ENCODE results near the gene PSMD6. TPM values are rescaled to one million over a fixed set of nuclear protein-coding genes. Genes with fewer than 3 reads are reported as not detected.

Gene PSMD6
- total RNA-seq, 1 donor from 2014 or later = 88.7 TPM

DNA sequence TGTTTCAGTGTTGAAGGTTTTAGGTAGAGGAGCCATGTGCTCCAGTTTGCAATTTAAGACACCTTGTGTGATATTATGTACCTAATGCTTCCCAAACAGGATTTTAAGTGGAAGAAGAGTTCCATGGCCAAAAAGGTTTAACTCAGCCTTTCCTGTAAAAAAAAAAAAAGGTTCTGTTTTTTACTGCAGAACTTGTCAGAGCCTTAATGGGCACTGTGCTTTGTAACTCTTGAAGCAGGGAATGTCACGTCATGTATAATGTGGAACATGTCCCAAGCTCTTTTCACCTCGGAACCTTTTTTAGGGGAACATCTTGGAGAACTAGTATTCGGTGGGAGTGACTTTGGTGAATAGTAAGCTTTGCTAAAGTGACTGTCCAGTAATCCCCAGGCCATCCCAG is 31.6 kb downstream of the PSMD6 start:
- Histone ChIP-seq H3K27me3 (ENCODE audit: insufficient read depth, low read length) (no peaks in the 10 kb centered on the region), H3K4me1 (ENCODE audit: insufficient read depth, low read length) (no peaks in the 10 kb centered on the region), H3K9me3 (ENCODE audit: insufficient read depth, low read depth, low read length) (no peaks in the 10 kb centered on the region), H3K4me3 (ENCODE audit: insufficient read depth, low read depth, low read length) (no peak overlapping the region), H3K79me2 (ENCODE audit: insufficient read depth, low read length) (no peaks in the 10 kb centered on the region), H2AFZ (ENCODE audit: low read depth, low read length) (no peak overlapping the region), H3K9ac (ENCODE audit: low read length) (no peak overlapping the region), H3K4me2 (ENCODE audit: low read length) (no peak overlapping the region), H3K36me3 (ENCODE audit: insufficient read depth, low read length) (peaks cover 49% of the 10 kb centered on the region), H3K27ac (ENCODE audit: low read depth, low read length) (no peak overlapping the region), H4K20me1 (ENCODE audit: insufficient read depth, low read length) (peaks cover 26% of the 10 kb centered on the region)
- no peak for TF ChIP-seq EZH2 (IDR thresholded peaks at IDR 0.05; ENCODE audit: insufficient read depth, low read length)
- TF ChIP-seq, protein P1, sequence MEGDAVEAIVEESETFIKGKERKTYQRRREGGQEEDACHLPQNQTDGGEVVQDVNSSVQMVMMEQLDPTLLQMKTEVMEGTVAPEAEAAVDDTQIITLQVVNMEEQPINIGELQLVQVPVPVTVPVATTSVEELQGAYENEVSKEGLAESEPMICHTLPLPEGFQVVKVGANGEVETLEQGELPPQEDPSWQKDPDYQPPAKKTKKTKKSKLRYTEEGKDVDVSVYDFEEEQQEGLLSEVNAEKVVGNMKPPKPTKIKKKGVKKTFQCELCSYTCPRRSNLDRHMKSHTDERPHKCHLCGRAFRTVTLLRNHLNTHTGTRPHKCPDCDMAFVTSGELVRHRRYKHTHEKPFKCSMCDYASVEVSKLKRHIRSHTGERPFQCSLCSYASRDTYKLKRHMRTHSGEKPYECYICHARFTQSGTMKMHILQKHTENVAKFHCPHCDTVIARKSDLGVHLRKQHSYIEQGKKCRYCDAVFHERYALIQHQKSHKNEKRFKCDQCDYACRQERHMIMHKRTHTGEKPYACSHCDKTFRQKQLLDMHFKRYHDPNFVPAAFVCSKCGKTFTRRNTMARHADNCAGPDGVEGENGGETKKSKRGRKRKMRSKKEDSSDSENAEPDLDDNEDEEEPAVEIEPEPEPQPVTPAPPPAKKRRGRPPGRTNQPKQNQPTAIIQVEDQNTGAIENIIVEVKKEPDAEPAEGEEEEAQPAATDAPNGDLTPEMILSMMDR (IDR thresholded peaks at IDR 0.05; ENCODE audit: insufficient read depth, low read depth, low read length) = no peak
- peaks cover 4% of the 10 kb centered on the region for H3K4me1 Mint-ChIP-seq (ENCODE audit: low read depth, unreplicated experiment)
- DNase-seq (ENCODE audit: low read depth) (no peak), FAIRE-seq (no peak)
- peaks cover 44% of the 10 kb centered on the region for H3K36me3 Mint-ChIP-seq (ENCODE audit: low read depth, unreplicated experiment)
- no peaks in the 10 kb centered on the region for H3K27me3 Mint-ChIP-seq (ENCODE audit: low read depth, unreplicated experiment)
- no peak overlapping the region for H3K27ac Mint-ChIP-seq (ENCODE audit: unreplicated experiment)
- H3K4me3 Mint-ChIP-seq (ENCODE audit: unreplicated experiment) = no peak overlapping the region
- H3K9me3 Mint-ChIP-seq (ENCODE audit: unreplicated experiment) = no peaks in the 10 kb centered on the region

DNA sequence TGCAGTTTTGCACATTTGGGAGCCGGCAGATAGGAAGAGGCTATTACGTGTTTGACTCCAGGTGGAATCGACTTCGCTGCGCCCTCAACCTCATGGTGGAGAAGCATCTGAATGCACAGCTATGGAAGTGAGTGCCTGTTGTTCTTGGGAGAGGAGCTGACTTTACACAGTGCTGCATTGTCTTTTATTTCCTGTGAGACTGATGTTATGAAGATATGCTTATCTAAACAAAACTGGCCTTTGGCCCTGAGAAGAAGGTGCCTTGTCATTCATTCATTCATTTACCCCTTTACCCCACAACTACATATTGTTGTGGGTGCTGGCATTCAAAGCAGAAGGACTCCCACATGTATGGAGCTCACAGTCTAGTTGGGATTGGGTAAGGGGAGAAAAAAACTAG is 32.6 kb downstream of the PSMD6 start:
- Mint-ChIP-seq H3K36me3 (ENCODE audit: low read depth, unreplicated experiment) (peaks cover 36% of the 10 kb centered on the region), H3K9me3 (ENCODE audit: unreplicated experiment) (no peaks in the 10 kb centered on the region), H3K27ac (ENCODE audit: unreplicated experiment) (no peak overlapping the region), H3K4me3 (ENCODE audit: unreplicated experiment) (no peak overlapping the region), H3K27me3 (ENCODE audit: low read depth, unreplicated experiment) (no peaks in the 10 kb centered on the region), H3K4me1 (ENCODE audit: low read depth, unreplicated experiment) (peaks cover 6% of the 10 kb centered on the region)
- Histone ChIP-seq H3K9ac (ENCODE audit: low read length) (no peak overlapping the region), H3K27me3 (ENCODE audit: insufficient read depth, low read length) (no peaks in the 10 kb centered on the region), H3K4me3 (ENCODE audit: insufficient read depth, low read depth, low read length) (no peak overlapping the region), H3K9me3 (ENCODE audit: insufficient read depth, low read depth, low read length) (no peaks in the 10 kb centered on the region), H4K20me1 (ENCODE audit: insufficient read depth, low read length) (peaks cover 31% of the 10 kb centered on the region), H3K4me2 (ENCODE audit: low read length) (no peak overlapping the region), H3K4me1 (ENCODE audit: insufficient read depth, low read length) (no peaks in the 10 kb centered on the region), H3K79me2 (ENCODE audit: insufficient read depth, low read length) (peaks cover 2% of the 10 kb centered on the region), H3K36me3 (ENCODE audit: insufficient read depth, low read length) (peaks cover 40% of the 10 kb centered on the region), H3K27ac (ENCODE audit: low read depth, low read length) (no peak overlapping the region), H2AFZ (ENCODE audit: low read depth, low read length) (no peak overlapping the region)
- no peak for FAIRE-seq
- TF ChIP-seq, protein P1 (IDR thresholded peaks at IDR 0.05; ENCODE audit: insufficient read depth, low read depth, low read length) = no peak
- TF ChIP-seq EZH2 (IDR thresholded peaks at IDR 0.05; ENCODE audit: insufficient read depth, low read length) = no peak
- no peak for DNase-seq (ENCODE audit: low read depth)

DNA sequence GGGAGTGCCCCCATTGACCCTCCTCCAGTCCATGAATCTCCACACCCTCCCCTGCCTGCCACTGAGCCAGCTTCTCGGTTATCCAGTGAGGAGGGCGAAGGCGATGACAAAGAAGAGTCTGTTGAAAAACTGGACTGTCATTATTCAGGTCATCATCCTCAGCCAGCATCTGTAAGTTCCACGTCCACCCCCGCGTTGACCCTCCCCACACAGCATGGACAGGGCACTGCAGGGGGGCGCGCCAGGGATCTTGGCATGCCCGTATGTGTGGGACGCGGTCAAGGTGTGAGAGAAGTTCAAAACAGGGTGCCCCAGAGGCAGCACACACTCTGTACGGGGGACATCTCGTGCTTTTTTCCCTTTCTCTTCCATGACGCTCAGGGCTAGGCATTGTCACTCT is 33.1 kb downstream of the PSMD6 start:
- TF ChIP-seq EZH2 (IDR thresholded peaks at IDR 0.05; ENCODE audit: insufficient read depth, low read length) = no peak
- TF ChIP-seq, protein P1 (IDR thresholded peaks at IDR 0.05; ENCODE audit: insufficient read depth, low read depth, low read length) = no peak
- Histone ChIP-seq H3K79me2 (ENCODE audit: insufficient read depth, low read length) (peaks cover 2% of the 10 kb centered on the region), H3K27ac (ENCODE audit: low read depth, low read length) (no peak overlapping the region), H3K4me2 (ENCODE audit: low read length) (no peak overlapping the region), H2AFZ (ENCODE audit: low read depth, low read length) (no peak overlapping the region), H3K4me3 (ENCODE audit: insufficient read depth, low read depth, low read length) (no peak overlapping the region), H3K36me3 (ENCODE audit: insufficient read depth, low read length) (peaks cover 36% of the 10 kb centered on the region), H3K9me3 (ENCODE audit: insufficient read depth, low read depth, low read length) (no peaks in the 10 kb centered on the region), H3K9ac (ENCODE audit: low read length) (no peak overlapping the region), H3K4me1 (ENCODE audit: insufficient read depth, low read length) (no peaks in the 10 kb centered on the region), H3K27me3 (ENCODE audit: insufficient read depth, low read length) (no peaks in the 10 kb centered on the region), H4K20me1 (ENCODE audit: insufficient read depth, low read length) (peaks cover 36% of the 10 kb centered on the region)
- no peak for FAIRE-seq
- Mint-ChIP-seq H3K27ac (ENCODE audit: unreplicated experiment) (no peak overlapping the region), H3K27me3 (ENCODE audit: low read depth, unreplicated experiment) (no peaks in the 10 kb centered on the region), H3K4me3 (ENCODE audit: unreplicated experiment) (no peak overlapping the region), H3K36me3 (ENCODE audit: low read depth, unreplicated experiment) (peaks cover 34% of the 10 kb centered on the region), H3K9me3 (ENCODE audit: unreplicated experiment) (no peaks in the 10 kb centered on the region), H3K4me1 (ENCODE audit: low read depth, unreplicated experiment) (peaks cover 6% of the 10 kb centered on the region)
- no peak for DNase-seq (ENCODE audit: low read depth)

Measured in astrocyte (in vitro differentiated cells and primary cell).